GM11168 (cell line): ENCODE data around the gene SIRT2.
"Not testable (repeated sequence)": the region's sequence is repeated elsewhere in the genome, so short reads cannot be mapped to it uniquely, and the experiment has no call there.

Experiments used
- in situ Hi-C: fragments of 300-500 bp; cut with MboI; formaldehyde crosslinking; loops from one replicate; pipeline ENCODE4 v1.12.0; 2022; ENCODE audit warnings: low sequenced_read_pairs; ENCODE audit not compliant: unreplicated experiment

SIRT2 gene

DNA sequence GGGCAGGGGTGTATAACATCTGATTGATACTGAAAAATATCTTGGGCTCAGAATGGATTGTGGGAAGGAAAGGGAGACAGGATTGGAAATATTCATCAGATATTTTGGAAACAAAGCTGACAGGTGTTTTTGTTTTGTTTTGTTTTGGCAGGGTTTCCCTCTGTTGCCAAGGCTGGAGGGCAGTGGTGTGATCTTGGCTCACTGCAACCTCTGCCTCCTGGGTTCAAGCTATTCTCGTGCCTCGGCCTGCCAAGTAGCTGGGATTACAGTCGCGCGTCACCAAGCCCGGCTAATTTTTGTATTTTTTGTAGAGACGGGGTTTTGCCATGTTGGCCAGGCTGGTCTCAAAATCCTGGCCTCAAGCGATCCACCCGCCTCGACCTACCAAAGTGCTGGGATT lies 26.0 kb downstream of the SIRT2 start:
- in situ Hi-C loops = loop anchor here (10.0 kb wide), 1 partner anchor 479 kb away; no protein-coding TSS in a partner anchor

DNA sequence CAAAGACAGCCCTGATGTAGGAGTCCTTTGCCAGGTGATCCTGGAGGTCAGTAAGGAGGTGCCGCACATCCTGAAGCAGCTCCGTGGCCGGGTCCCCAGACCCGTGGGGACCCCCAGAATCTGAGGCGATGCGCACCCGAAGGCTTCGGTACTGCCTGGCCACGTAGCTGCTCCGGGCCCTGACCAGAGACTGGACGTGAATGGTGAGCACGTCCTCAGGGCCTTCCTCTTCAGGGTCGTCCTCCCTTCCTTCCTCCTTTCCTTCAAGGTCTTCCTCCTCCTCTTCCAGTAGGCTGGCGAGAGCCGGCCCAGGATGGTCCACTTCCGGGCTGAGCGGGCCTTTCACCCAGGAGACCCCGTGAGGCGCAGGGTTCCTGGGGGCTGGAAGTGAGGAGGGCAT lies 28.8 kb downstream of the SIRT2 start:
- in situ Hi-C loops = loop anchor here (10.0 kb wide), 1 partner anchor 476 kb away; no protein-coding TSS in a partner anchor

DNA sequence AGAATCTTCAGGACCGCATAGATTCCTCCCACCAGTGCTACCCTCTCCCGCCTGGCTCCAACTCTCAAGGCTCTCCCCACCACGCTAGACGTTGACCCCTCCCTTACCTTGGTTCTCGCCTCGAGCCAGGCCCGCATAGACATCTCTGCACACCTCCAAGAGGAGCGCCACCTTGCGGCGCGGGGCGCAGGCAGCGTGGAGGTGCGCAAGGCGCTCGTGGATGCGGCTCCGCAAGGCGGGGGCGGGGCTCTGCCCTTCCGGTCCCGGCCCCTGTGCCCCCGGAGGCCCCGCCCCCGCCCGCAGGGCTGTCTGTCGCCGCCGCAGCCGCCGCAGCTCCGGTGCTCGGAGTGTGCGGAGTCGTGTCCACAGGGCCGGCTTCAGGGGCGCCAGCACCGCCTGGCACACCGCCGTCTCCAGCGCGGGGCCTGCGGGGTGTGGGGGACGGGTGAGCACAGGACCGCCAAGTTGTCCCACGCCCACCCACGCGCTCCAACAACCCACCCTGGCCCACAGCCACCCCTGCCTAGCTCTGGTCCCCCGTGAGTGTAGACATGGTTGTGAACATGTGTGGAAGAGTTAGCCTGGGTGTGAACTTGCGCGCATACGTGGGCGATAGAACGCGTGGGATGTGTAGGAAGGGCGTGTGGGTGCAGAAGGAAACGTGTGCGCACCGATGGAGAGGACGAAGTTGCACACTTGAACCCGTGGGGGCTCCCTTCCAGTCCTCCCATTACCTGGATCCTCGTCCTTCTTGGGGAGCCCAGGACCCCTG lies 29.4 kb downstream of the SIRT2 start:
- in situ Hi-C loops = loop anchor here (10.0 kb wide), 1 partner anchor 475 kb away; no protein-coding TSS in a partner anchor

DNA sequence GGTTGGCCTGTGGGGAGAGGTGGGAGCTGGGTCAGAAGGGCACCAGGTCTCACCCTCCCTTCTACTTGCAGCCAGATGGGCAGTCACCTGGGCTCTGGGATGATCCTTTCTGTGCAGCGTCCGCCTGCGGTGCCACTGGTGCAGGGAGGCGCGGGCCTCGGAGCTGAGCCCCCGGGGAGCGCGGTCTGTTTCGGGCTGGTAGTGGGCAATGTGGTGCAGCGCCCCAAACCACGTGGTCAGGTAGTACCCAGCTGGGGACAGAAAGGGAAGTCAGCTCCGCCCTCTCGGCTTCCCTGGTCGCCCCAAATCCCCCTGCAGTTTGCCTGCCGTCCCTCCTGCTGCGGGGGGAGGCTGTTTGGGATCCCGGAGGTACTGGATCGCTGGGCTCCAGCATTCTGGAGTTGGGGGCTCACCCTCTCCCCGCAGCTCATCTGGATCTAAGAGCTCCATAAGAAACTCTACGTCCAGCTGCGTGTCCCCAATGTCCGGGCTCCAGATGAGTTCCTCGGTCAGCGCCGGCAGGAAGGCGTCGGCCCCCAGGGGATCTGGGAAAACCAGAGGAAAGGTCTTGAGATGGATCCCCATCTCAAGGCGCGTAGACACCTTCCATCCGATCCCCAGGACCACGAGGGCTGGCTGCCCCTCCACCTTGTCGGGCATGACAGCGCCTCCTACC lies 30.1 kb downstream of the SIRT2 start:
- in situ Hi-C loops = no loop called here

DNA sequence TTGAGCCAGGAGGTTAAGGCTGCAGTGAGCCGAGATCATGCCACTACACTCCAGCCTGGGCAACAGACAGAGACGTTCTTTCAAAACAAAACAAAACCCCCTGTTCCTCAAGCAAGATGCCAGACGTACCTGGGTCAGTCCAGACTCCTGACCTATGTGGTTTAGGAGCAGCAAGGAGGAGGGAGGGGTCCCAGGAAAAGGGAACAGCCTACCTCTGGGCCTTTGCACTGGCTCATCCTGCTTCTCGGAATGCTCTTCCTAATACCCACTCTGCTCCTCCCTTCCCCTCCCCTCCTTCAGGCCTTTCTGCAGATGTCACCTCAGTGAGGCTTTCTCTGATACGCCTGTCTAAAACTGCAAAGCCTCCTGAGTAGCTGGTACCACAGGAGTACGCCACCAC lies 30.9 kb downstream of the SIRT2 start:
- in situ Hi-C loops = no loop called here

DNA sequence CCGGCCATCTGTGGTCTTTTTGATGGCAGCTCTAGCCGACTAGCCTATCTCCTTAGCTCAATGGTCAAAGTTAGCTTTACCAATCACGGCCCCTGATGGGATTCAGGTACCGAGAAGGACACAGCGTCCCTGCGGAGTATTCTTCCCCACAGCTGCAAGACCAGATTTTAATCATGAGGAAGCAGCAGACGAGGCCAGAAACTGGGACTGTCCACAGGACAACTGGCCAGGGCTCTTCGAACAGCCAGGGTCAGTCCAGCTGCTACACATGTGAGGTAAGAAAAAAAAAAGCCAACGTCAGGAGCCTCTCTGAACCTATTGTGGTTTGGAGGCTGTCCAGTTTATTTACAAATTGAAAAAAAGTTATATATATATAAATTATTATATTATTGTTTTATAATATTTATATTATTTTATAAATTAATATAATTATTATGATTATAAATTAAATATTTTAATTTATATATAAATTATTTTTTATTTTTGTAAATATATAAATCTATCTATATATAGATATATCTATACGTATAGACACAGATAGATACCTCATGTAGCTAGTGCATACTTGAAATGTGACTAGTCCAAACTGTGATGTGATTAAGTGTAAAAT lies 32.1 kb downstream of the SIRT2 start:
- in situ Hi-C loops = no loop called here

DNA sequence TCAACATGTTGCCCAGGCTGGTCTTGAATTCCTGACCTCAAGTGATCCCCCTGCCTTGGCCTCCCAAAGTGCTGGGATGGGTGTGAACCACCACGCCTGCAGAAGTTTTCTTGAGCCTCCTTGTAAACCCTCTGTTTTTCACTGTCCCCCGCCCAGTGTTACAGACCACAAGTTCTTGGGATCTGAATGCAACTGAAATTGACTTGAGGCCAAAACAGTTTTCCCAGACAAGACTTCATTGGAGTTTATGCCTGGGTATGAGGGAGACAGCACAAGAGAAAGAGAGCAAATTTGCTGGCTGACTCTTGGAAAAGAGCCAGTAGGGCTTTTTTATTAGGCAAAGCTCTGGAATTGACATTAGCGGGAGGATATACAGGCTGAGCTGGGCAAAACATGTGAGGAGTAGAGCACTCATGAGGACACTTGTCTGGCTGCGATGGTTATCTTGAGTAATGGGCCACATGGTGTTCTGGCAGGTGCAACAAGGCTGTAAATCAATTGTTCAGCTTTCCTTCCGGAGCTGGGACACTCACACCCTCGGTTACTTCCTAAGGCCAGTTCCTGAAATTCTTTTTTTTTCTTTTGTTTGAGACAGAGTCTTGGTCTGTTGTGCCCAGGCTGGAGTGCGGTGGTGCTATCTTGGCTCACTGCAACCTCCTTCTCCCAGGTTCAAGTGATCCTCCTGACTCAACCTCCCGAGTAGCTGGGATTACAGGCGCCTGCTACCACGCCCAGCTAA lies 36.9 kb downstream of the SIRT2 start:
- in situ Hi-C loops = no loop called here

DNA sequence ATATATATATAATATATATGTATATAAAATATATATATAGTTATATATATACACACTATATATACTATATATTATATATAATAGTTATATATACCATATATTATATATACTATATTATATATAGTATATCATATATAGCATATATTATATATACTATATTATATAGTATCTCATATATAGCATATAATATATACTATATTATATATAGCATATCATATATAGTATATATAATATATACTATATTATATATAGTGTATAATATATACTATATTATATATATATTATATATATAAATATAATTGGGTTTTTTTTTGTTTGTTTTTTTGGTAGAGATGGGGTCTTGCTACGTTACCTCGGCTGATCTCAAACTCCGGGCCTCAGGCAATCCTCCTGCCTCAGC lies 38.0 kb downstream of the SIRT2 start:
- in situ Hi-C loops = no loop called here

DNA sequence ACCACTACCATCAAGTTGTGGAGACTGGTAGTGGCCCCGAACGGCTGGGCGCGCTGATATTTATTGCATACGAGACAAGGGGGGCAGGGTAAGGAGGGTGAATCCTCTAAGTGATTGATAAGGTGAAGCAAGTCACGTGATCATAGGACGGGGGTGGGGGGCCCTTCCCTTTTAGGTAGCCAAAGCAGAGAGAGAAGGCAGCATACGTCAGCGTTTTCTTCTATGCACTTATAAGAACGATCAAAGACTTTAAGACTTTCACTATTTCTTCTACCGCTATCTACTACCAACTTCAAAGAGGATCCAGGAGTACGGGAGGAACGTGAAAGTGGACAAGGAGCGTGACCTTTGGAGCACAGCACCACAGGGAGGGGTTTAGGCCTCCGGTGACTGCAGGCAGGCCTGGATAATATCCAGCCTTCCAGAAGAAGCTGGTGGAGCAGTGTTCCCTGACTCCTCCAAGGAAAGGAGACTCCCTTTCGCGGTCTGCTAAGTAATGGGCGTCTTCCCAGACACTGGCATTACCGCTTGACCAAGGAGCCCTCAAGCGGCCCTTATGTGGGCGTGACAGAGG lies 39.7 kb downstream of the SIRT2 start:
- in situ Hi-C loops = not testable (repeated sequence)

DNA sequence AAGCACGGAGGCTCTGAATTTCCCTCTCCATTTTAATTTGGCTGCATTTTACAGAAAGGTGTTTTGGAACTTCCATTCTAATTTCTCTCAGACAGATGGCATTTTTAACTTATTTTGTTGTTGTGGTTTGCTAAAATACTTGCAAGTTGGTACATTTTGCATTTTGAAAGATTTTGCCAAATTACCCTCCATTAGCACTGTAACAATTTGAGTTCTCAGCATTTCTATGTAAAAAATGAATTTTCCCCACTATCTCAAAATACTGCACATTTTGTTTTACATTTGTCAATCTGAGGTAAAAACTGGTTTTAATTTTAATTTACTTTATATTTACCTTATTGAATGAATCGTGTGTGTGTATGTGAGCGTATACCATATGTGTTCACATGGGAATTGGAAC lies 42.6 kb downstream of the SIRT2 start:
- in situ Hi-C loops = no loop called here

DNA sequence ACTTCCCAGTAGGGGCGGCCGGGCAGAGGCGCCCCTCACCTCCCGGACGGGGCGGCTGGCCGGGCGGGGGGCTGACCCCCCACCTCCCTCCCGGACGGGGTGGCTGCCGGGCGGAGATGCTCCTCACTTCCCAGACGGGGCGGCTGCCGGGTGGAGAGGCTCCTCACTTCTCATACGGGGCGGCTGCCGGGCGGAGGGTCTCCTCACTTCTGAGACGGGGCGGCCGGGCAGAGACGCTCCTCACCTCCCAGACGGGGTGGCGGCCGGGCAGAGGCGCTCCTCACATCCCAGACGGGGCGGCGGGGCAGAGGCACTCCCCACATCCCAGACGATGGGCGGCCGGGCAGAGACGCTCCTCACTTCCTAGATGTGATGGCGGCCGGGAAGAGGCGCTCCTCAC lies 43.7 kb downstream of the SIRT2 start:
- in situ Hi-C loops = not testable (repeated sequence)

DNA sequence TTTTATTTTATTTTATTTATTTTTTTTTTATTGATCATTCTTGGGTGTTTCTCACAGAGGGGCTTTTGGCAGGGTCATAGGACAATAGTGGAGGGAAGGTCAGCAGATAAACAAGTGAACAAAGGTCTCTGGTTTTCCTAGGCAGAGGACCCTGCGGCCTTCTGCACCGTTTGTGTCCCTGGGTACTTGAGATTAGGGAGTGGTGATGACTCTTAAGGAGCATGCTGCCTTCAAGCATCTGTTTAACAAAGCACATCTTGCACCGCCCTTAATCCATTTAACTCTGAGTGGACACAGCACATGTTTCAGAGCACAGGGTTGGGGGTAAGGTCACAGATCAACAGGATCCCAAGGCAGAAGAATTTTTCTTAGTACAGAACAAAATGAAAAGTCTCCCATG lies 44.5 kb downstream of the SIRT2 start:
- in situ Hi-C loops = not testable (repeated sequence)

DNA sequence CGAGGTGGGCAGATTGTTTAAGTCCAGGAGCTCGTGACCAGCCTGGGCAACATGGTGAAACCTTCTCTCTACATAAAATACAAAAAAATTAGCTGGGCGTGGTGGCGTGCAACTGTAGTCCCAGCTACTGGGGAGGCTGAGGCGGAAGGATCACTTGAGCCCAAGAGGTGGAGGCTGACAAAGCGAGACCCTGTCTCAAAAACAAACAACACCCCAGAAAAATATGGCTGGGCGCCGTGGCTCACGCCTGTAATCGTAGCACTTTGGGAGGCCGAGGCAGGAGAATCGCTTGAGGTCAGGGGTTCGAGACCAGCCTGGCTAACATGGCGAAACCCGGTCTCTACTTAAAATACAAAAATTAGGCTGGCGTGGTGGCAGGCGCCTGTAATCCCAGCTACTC lies 46.2 kb downstream of the SIRT2 start:
- in situ Hi-C loops = no loop called here

DNA sequence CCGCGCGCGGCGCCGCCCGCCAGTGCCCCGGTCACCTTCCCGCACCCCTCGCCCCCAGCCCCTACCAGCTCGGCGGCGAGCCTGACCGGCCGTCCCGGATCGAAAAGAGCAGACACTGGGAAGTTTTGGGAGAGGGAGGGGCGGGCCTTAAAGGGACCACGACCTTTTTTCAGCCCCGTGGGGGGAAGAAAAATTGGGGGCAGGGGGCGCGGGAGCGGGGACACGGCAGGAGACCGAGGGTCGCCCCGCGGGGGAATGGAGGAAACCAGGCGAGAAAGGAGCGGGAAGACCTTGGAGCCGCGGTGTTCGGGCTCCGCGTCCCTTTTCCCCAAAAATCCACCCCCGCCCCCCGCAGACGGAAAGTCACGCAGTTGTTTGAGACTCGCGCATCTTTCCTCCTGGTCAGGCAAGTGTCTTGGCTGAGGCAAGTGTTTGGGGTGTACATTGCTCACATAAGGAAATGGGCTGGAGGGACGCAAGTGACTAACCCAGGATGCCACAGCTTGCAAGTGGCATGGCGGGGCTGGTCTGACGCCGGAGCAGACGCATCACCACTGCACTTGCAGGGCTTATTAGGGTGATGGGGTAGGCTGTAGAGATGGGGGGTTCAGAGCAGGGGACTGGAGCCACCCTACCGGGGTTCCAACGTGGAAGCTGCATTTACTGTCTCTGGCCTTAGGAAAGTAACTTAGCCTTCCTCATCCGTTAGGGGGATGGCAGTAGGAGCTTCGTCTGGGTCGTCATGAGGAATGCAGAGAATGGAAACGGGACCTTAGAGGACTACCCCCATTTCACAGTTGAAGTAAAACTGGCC lies 47.0 kb downstream of the SIRT2 start:
- in situ Hi-C loops = no loop called here

DNA sequence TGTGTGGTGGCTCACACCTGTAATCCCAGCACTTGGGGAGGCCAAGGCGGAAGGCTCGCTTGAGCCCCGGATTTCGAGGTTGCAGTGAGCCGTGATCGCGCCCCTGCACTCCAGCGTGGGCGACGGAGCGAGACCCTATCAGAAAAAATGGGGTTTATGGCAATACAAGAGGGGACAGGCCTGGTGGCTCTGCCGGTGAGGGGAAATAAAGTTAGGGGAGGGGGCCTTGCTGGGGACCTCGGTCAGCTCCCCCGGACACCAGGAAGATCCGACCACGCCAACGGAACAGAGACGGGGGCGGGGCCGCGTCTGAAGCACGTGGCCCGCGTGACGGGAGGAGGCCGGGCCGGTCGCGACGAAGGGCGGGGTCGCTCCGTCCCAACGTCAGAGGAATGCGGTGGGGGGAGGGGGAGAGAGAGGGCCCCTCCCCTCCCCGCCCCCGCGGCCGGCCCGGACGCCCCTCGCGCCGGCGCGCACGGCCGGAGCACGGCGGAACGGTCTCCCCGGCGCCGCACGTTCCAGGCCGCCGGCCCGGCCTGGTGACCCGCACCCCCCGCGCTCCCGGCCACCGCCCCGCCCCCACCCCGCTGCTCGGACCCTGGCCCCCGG lies 47.7 kb downstream of the SIRT2 start:
- in situ Hi-C loops = no loop called here

DNA sequence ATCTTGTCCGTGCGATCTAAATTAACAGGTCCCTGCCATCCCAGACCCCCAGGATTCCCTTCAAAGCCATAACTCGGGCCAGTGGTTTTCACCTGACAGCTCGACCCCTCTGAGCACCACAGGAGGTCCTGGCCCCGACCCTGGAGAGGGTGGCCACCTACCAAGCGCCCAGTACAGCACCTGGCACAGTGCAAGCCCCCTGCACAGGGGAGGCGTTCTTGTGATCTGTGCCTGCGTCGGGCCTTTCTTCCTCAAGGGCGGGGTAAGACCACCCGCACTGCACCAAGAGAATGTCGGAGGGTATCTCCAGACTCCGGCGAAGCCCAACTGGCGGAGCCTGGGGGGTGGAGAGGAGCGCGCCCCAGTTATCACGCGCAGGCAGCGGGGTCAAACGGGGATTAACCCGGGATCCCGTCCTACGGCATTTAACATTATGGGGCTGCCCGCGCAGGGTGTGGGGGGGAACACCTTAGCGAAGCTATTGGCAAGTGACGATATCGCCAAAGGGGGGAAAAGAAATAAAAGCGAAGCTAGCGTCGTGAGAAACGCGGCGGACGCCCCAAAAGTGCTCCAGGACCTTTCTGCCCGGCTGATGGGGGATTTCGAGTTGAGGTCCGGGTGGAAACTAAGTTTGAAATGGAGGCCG lies 48.3 kb downstream of the SIRT2 start:
- in situ Hi-C loops = no loop called here

DNA sequence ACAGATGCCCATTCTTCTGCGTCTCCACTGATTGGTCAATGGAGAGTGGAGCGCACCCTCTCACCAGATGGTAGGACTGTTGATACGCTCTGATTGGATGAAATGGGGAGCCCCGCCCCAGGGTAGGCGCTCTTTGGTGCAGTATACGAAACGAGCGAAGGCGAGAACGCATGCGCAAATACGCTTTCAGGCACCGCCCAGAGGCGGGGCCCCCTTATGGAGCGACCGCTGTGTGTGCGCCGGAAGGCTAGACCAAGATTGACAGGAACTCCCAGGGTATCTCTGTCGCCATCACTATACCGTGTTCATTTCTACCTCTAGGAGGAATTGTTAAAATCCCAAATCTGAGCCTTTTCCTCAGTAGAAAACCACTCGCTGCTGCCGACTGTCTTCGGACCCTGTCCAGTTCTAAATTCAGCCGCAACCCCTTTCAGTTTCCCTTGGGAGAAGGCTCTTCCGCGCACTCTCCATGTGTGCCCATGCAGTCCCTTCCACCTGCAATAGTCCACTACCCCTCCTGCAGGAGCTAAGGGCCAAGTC lies 48.9 kb downstream of the SIRT2 start:
- in situ Hi-C loops = no loop called here

DNA sequence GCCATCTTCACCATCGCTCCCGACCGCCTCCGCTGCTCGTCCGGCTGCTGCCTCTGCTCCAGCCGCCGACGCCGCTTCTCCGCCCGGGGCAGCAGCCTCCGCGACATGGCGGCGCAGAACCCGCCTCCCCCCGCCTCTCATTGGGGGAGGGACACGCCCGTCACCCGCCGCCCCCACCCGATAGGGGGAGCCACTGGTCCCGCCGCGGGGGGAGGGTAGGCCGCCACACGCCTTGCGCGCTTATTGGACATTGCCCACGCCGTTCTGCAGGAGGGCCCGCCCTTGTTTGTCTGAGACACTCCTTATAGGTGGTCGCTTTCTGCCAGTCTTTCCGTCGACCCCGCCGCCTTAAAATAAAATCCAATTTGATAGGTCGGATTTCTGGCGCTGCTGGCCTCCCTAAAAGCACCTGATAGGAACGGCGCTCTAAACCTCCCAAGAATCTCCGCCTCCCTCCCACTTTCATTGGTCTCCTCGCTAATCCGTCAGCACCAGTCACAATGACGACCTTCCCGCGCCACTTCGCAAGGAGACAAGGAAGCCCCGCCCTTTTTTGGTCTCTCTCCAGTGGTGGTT lies 49.5 kb downstream of the SIRT2 start, which contains the start of gene HNRNPL:
Gene HNRNPL, minus strand, starts transcription at position 127 of the 576 bp plus-strand sequence. Its CDS starts 20 bp downstream, at position 107.
- in situ Hi-C loops = no loop called here
